ENCODE measurements around the gene HSPA1A.
"Not testable (repeated sequence)": the region's sequence is repeated elsewhere in the genome, so short reads cannot be mapped to it uniquely, and the experiment has no call there.

HSPA1A gene

DNA sequence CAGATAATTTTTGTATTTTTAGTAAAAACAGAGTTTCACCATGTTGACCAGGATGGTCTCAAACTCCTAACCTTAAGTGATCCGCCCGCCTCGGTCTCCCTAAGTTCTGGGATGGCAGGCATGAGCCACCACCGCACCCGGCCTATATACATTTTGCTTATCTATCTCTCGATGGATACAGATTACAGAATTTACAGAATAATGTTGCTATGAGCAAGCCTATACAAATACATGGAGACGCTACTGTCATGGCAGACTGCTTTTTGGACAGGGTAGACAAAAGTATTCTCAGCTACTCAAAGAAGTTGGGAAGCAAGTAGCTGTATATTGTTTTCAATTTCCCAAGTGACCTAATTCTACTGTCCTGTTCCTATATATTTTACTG, 1.9 kb upstream of the HSPA1A start:
- no peak for DNase-seq

DNA sequence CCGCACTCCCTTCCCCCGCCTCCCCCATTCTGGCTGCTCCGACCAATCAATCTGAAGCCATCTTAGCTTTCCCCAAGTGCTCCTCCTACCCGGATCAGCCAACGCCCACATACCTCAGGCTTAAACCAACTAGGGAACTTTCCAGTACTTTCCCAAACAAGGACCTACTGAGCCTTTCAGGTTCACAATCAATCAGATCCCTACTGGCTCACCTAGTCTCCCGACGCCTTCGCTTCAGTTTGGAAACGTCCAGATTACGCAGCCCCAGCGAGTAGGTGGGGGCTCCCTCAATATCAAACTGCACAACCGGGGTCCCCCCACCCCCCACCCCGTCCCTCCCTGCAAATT, 692 bp upstream of the HSPA1A start:
- DNase-seq: peak; percentile 96

GRCh38 chr6:31817133-31817928, 2.0 kb downstream of the HSPA1A start:
- not testable (repeated sequence) for DNase-seq

DNA sequence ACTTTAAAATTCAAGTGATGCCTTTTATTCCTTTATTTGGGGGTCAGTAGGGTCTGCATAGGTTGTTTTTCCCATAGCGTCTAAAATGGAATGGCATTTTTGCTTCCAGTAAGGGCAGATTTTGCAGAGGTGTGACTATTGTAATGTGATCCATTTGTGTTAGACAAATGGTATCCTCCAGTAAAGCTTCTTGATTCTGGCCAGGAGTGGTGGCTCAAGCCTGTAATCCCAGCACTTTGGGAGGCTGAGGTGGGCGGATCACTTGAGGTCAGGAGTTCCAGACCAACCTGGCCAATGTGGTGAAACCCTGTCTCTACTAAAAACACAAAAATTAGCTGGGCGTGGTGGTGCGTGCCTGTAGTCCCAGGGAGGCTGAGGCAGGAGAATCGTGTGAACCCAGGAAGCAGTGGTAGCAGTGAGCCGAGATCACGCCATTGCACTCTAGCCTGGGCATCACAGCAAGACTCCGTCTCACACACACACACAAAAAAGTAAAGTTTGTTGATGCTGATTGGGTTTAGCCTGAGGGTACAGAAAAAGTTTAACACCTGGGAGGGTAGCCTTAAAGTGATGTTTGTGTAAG, 2.7 kb downstream of the HSPA1A start:
- DNase-seq: not testable (repeated sequence)

GRCh38 chr6:31819871-31820299, 4.5 kb downstream of the HSPA1A start:
- DNase-seq: no peak

- not testable (repeated sequence) for DNase-seq
These were observed 5.1 kb downstream of the HSPA1A start for GRCh38 chr6:31820399-31820798.

DNA sequence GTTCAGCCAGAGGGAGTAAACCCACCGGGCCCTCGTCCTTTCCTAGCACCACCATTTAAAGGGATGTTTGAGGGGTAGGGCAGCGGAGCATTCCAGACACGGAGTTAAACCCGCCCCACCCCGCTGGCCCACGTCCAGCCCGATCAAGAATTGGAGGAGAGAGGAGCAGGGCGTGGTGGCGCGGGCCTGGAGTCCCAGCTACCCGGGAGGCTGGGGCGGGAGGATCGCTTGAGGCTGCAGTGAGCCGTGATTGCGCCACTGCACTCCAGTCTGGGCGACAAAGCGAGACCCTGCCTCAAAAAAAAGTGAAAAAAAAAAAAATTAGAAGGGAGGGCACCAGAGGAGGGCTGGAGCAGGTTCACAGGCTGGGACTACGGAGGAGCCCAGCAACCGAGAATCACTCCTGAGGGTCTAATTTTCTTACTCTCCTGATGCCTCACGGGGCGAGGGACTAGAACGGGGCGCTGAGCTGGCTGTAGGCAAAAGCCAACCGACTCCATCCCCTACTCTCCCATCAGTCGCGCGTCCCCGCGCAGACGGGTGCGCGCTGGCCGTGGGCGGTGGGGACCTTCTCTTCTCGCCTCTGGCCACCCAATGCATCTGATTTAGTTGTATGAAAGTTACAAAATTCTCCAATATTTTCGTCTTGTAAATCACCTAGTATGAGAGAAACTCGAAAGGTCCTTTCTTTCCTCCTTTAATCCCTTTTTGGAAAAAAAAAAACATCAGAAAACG, 6.1 kb downstream of the HSPA1A start:
- DNase-seq: peak; percentile 31

DNA sequence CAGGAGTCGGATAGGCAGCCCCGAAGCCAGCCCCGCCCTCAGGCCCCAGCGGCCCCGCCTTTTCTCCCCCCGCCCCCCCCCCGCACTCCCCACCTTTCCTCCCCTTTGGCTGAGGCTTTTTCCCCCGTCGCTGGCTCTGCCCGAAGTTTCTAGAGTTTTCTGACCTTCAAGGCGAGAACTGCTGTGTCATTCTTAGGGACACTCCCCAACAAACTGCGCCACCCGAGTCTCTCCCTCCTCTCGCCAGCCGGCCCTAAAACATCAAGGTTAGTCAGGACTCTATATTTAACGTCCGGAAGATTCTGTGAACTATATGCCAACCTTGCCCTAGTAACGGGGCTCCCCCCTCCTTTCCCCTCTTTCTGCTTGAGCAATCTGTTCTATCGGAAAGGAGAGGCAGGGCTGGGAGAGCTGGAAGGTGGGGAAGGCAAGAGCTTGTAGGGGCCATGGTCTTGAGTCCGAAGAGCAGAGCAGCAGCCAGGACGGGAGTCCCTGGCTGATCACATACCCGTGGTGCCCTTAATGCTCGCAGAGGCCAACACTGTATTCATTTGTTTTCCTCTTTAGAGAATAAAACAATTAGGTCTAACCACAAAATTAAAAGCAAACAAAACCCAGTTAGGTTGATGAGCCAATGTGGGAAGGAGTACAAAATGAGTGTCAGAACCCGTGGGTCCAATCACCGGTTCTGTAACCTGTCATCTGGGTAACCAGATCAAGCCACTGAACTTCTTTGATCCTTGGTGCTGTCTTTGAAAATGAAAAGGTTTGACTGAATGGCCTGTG, 6.9 kb downstream of the HSPA1A start:
- no peak for DNase-seq

DNA sequence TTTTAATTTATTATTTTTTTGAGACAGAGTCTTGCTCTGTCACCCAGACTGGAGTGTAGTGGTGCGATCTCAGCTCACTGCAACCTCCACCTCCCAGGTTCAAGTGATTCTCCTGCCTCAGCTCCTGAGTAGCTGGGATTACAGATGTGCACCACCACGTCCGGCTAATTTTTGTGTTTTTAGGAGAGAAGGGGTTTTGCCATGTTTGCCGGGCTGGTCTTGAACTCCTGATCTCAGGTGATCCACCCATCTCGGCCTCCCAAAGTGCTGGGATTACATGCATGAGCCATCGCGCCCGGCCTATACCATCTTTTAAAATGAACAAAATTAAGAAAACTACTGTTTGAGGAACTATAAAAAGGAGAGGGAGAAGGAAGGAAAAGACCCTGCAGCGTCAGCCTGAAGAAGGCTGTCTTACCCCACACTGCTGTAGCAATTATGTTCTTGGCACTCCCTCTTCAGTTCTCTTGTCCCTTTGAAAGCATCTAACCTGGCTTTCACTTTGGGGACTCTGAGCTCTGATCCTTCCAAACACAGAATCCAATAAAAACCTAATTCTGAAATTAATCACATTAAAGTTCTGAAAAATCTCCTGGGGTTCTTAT, 8.4 kb downstream of the HSPA1A start:
- not testable (repeated sequence) for DNase-seq

DNA sequence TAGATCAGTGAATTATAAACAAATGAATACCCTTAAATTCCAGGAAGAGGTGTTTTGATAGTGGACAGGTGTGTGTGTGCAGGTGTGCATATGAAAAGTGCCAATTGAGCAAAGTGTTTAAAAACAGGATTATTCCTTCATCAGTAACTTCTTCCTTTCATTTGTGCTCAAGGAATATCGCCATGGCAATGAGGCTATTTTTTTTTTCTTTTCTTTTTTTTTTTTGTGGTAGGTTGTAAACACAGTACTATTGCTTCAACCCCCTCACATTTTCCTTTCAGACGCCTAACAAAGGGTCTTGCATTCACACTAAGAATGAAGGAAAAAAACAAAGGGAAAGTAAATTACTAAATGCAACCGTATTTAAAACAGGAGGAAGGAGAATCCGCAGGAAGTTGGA, 10.2 kb downstream of the HSPA1A start:
- DNase-seq: no peak

- DNase-seq: peak; percentile 83
These were observed 11.5 kb downstream of the HSPA1A start for GRCh38 chr6:31826793-31827285.

GRCh38 chr6:31827286-31828079, 12.1 kb downstream of the HSPA1A start, which contains the start of gene HSPA1B:
TSS of gene HSPA1B (plus strand) at chr6:31827738. CDS start at chr6:31827951, 213 bp downstream.
- peak; percentile 100 for DNase-seq

- peak; percentile 64 for DNase-seq
These were observed 14.4 kb downstream of the HSPA1A start for GRCh38 chr6:31829633-31830283.

- no peak for DNase-seq
These were observed 15.6 kb downstream of the HSPA1A start for GRCh38 chr6:31830886-31831335.

DNA sequence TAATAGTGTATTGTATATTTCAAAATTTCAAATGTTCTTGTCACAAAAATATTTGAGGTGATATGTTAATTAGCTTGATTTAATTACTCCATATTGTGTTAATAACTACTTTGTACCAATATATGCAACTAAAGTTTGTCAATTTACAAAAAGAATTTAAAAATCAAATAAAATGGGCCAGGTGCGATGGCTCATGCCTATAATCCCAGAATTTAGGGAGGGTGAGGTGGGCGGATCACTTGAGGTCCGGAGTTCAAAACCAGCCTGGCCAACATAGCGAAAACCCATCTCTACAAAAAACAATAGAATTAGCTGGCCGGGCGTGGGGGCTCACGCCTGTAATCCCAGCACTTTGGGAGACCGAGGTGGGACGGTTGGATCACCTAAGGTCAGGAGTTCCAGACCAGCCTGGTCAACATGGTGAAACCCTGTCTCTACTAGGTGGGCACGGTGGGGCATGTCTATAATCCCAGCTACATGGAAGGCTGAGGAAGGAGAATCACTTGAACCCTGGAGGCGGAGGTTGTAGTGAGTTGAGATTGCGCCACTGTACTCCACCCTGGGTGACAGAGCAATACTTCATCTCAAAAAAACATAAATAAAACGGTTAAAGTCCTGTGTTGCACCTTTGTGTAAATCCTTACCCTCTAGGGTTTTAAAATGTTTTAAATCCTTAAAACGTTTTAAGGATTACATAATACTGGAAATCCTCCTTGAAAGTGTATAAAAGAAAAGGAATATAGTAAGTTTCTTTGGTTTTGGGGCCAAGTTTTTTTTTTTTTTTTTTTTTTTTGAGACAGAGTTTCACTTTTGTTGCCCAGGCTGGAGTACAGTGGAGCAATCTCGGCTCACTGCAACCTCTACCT, 16.2 kb downstream of the HSPA1A start:
- DNase-seq: no peak

DNA sequence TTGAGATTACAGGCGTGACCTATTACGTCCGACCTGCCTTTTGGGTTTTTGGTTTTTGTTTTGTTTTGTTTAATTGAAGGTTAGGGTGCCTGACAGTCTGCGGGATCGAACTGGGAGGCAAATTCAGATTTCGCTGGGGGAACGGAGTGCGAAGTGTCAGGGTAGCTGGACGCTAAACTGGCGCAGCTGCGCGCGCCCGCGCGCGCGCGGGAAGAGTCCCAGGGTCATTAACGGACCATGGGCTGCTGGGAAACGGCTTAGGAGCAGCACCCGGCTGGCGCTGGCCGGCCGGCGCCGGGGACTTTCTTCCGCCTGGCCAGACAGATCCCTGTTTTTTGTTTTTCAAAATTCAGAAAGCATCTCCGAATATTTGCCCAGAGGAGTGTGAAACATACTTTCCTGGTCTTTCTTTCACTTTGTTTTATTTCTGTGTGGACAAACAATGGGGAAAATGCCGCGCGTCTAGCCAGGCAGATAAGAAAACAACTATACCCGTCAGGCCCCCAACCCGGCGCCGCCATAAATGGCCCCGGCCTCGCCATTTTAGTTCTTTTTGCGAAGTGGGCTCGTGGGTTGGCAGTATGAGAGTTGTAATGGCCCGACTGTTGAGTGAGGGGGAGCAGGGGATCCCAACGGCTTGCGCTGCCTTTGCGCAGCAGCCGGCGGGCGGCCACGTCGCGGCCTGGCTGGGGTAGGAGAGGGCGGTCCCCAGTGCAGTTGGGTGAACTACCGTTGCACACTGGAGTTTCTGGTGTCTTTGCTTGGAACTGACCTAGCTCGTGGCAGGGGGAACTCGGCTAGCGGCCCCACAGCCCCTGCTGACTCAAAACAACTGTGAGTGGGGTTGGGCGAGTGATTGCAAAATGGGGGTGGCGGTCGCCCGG, 19.3 kb downstream of the HSPA1A start:
- DNase-seq: peak; percentile 89

GRCh38 chr6:31836047-31836473, 20.7 kb downstream of the HSPA1A start:
- peak; percentile 31 for DNase-seq

DNA sequence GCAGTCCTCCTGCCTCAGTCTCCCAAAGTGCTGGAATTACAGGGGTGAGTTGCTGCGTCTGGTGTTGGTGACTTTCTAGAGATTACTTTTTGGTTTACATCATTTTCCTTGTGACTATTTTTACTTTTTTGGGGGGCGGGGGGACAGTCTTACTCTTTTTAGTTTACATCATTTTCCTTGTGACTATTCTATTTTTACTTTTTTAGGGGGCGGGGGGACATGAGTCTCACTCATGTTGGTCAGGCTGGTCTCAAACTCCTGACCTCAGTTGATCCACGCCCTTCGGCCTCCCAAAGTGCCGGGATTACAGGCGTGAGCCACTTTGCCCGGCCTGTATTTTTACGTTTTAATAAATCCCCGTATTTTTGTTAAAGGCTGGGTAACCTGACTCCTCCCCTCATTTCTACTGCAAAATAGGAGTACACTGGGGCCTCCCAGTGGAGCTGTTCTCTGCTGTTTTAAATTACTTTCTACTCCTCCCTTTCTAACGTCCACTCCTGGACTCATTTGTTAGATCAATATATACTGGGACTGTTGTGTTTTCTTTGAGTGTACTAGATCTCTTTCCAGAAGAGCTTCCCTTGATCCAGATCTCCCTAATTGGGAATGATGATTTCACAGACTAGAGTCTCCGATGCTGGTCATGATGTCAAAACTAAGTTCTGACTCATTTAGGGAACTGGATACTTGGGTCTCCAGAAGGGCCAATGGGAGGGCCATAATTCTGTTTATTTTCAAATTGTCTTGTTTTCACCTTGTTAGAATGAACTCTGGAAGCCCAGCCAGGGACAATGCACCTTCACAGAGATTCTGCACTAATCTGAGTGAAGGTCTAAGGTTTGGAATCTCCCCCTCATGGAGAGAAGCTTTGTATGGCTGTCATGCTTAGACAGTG, 21.4 kb downstream of the HSPA1A start:
- DNase-seq: no peak
